Mesenchymal stem cell (in vitro differentiated cells and primary cell): ENCODE results near the gene STAMBP.
A peak's percentile ranks its signal among the peaks of the same experiment; 100 is the strongest.

Experiments used
- DNase-seq: peaks from one replicate; pipeline ENCODE4 v3.0.0-alpha.2; 2013
- H2AFZ ChIP-seq: one replicate; pipeline ENCODE4 v1.6.1; 2013; ENCODE audit warnings: low read depth, mild to moderate bottlenecking, control low read depth, inconsistent platforms, low read length, moderate library complexity
- H2AK5ac ChIP-seq: 2 replicates; pipeline ENCODE4 v1.6.1; 2013; ENCODE audit warnings: low read length, moderate library complexity, mild to moderate bottlenecking, inconsistent platforms; ENCODE audit not compliant: severe bottlenecking
- H2BK120ac ChIP-seq: one replicate; pipeline ENCODE4 v1.6.1; 2013; ENCODE audit warnings: low read depth, mild to moderate bottlenecking, inconsistent platforms, low read length, moderate library complexity
- H2BK12ac ChIP-seq, 2 experiments: one replicate each; pipeline ENCODE4 v1.6.1; 2013; ENCODE audit warnings: inconsistent platforms in 2 of 2, low read length in 2 of 2, mild to moderate bottlenecking in 2 of 2, moderate library complexity in 2 of 2, control low read depth in 1 of 2
- H2BK15ac ChIP-seq: one replicate; pipeline ENCODE4 v1.6.1; 2013; ENCODE audit warnings: mild to moderate bottlenecking, low read depth, inconsistent platforms; ENCODE audit not compliant: poor library complexity, severe bottlenecking
- H2BK5ac ChIP-seq: 2 replicates; pipeline ENCODE4 v1.6.1; 2013; ENCODE audit warnings: low read depth, mild to moderate bottlenecking, low read length, control low read depth, inconsistent platforms; ENCODE audit not compliant: poor library complexity, severe bottlenecking
- H3K14ac ChIP-seq, 2 experiments: one replicate each; pipeline ENCODE4 v1.6.1; 2013; ENCODE audit warnings: inconsistent platforms in 2 of 2, low read length in 2 of 2, control low read depth in 1 of 2, mild to moderate bottlenecking in 1 of 2, moderate library complexity in 1 of 2
- H3K18ac ChIP-seq, 2 experiments: one replicate each; pipeline ENCODE4 v1.6.1; 2013; ENCODE audit warnings: inconsistent platforms in 2 of 2, low read length in 2 of 2, control low read depth in 1 of 2, low read depth in 1 of 2, mild to moderate bottlenecking in 1 of 2
- H3K23ac ChIP-seq, 2 experiments: one replicate each; pipeline ENCODE4 v1.6.1; 2013; ENCODE audit warnings: inconsistent platforms in 2 of 2, low read length in 2 of 2, mild to moderate bottlenecking in 2 of 2, moderate library complexity in 2 of 2, control low read depth in 1 of 2
- H3K27ac ChIP-seq: 2 replicates; pipeline ENCODE4 v1.5.1; 2013; ENCODE audit warnings: mild to moderate bottlenecking, moderate library complexity, low read length, control low read depth, inconsistent platforms; ENCODE audit not compliant: poor library complexity, severe bottlenecking
- H3K27me3 ChIP-seq, 2 experiments: 2 replicates each; pipeline versions ENCODE4 v1.6.1 to v1.7.0; 2013; ENCODE audit warnings: low read length in 2 of 2, mild to moderate bottlenecking in 2 of 2, moderate library complexity in 2 of 2, control low read depth in 1 of 2, inconsistent platforms in 1 of 2; ENCODE audit not compliant: control insufficient read depth in 1 of 2, insufficient read depth in 1 of 2
- H3K36me3 ChIP-seq, 2 experiments: 2 replicates each; pipeline versions ENCODE4 v1.6.1 to v1.7.0; 2013; ENCODE audit warnings: low read length in 2 of 2, control low read depth in 1 of 2, inconsistent platforms in 1 of 2, low read depth in 1 of 2, mild to moderate bottlenecking in 1 of 2; ENCODE audit not compliant: insufficient read depth in 2 of 2, control insufficient read depth in 1 of 2
- H3K4ac ChIP-seq, 2 experiments: one replicate each; pipeline ENCODE4 v1.6.1; 2013; ENCODE audit warnings: inconsistent platforms in 2 of 2, low read length in 2 of 2, mild to moderate bottlenecking in 2 of 2, moderate library complexity in 2 of 2, control low read depth in 1 of 2, low read depth in 1 of 2
- H3K4me1 ChIP-seq: 2 replicates; pipeline ENCODE4 v1.6.1; 2013; ENCODE audit warnings: low read depth, low read length, control low read depth; ENCODE audit not compliant: control insufficient read depth, insufficient read depth
- H3K4me2 ChIP-seq: 2 replicates; pipeline ENCODE4 v1.6.1; 2013; ENCODE audit warnings: low read length, mild to moderate bottlenecking, inconsistent platforms; ENCODE audit not compliant: poor library complexity, severe bottlenecking
- H3K4me3 ChIP-seq, 2 experiments: 2 replicates each; pipeline versions ENCODE4 v1.5.1 to v1.7.0; 2013; ENCODE audit warnings: low read length in 2 of 2, mild to moderate bottlenecking in 2 of 2, control low read depth in 1 of 2, low read depth in 1 of 2; ENCODE audit not compliant: insufficient read depth in 1 of 2
- H3K79me1 ChIP-seq: replicated peaks from 2 replicates; pipeline ENCODE4 v1.6.1; 2013; ENCODE audit warnings: mild to moderate bottlenecking, control low read depth, low read length, inconsistent platforms; ENCODE audit not compliant: poor library complexity, severe bottlenecking
- H3K9ac ChIP-seq: 2 replicates; pipeline ENCODE4 v1.7.0; 2013; ENCODE audit warnings: mild to moderate bottlenecking, low read length, moderate library complexity
- H3K9me3 ChIP-seq: 2 replicates; pipeline ENCODE4 v1.7.0; 2013; ENCODE audit warnings: mild to moderate bottlenecking, low read length; ENCODE audit not compliant: control insufficient read depth
- H4K8ac ChIP-seq: one replicate; pipeline ENCODE4 v1.6.1; 2013; ENCODE audit warnings: inconsistent platforms, mild to moderate bottlenecking, low read length, moderate library complexity
- H4K91ac ChIP-seq: one replicate; pipeline ENCODE4 v1.6.1; 2013; ENCODE audit warnings: mild to moderate bottlenecking, low read length, inconsistent platforms
- WGBS: methylation state at CpG from one replicate; pipeline ENCODE4 v1.1.7; 2013; ENCODE audit warnings: mixed read lengths; 5-methylcytosine and 5-hydroxymethylcytosine counted together

Gene STAMBP

GRCh38 chr2:73839653-73840411, 11.1 kb downstream of the STAMBP start:
- no peak overlapping the region for H3K18ac ChIP-seq
- H4K8ac ChIP-seq = no peak overlapping the region
- no peaks in the 10 kb centered on the region for H3K9me3 ChIP-seq
- H2AFZ ChIP-seq = no peak overlapping the region
- no peak overlapping the region for H2BK120ac ChIP-seq
- H3K27ac ChIP-seq = peak overlapping the region; percentile 82
- H4K91ac ChIP-seq = no peak overlapping the region
- H3K23ac ChIP-seq = no peak overlapping the region
- H3K4me1 ChIP-seq = peaks cover 16% of the 10 kb centered on the region
- H3K9ac ChIP-seq = no peak overlapping the region
- H3K36me3 ChIP-seq = peaks cover 0 to 31% of the 10 kb centered on the region in 2 experiments
- no peak for DNase-seq
- H3K4me2 ChIP-seq = no peak overlapping the region
- no peak overlapping the region for H3K4ac ChIP-seq
- peaks cover 0 to 5% of the 10 kb centered on the region in 2 experiments for H3K27me3 ChIP-seq
- H3K14ac ChIP-seq = no peak overlapping the region
- H3K4me3 ChIP-seq = no peak overlapping the region
- 92% methylated on average over 2 of the region's 3 CpGs for WGBS
- no peak overlapping the region for H2BK5ac ChIP-seq
- H2BK12ac ChIP-seq = no peak overlapping the region
- H3K79me1 ChIP-seq = peaks cover 19% of the 10 kb centered on the region
- H2BK15ac ChIP-seq = no peak overlapping the region
- H2AK5ac ChIP-seq = peak overlapping the region; percentile 99

- Histone ChIP-seq H3K9ac (no peak overlapping the region), H3K4me2 (no peak overlapping the region), H3K27ac (no peak overlapping the region), H3K4ac (no peak overlapping the region), H2BK5ac (no peak overlapping the region), H3K14ac (no peak overlapping the region), H3K18ac (no peak overlapping the region), H4K91ac (no peak overlapping the region), H3K4me3 (no peak overlapping the region), H2BK12ac (no peak overlapping the region), H2BK120ac (no peak overlapping the region), H3K79me1 (peaks cover 20% of the 10 kb centered on the region), H3K9me3 (no peaks in the 10 kb centered on the region), H3K4me1 (peaks cover 4% of the 10 kb centered on the region), H2BK15ac (no peak overlapping the region), H3K27me3 (peaks cover 0 to 5% of the 10 kb centered on the region in 2 experiments), H2AFZ (no peak overlapping the region), H3K23ac (no peak overlapping the region), H3K36me3 (peaks cover 10 to 41% of the 10 kb centered on the region in 2 experiments), H2AK5ac (no peak overlapping the region), H4K8ac (no peak overlapping the region)
- WGBS = 90% methylated on average over 5 of the region's 5 CpGs
- DNase-seq = no peak
Measured at GRCh38 chr2:73841912-73842738, 13.4 kb downstream of the STAMBP start.

DNA sequence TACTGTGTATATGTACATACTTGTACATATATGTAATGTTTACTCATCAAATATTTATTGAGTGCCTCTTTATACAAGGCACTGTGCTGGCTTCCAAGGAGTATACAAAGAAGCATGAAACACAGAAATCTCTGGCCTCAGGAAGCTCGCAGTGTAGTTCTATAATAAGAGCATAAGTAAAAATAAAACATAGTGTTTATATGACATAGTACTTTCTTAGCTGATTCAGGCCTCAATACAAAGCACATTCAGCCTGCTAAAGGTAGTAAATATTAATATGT, 13.9 kb downstream of the STAMBP start:
- no peak overlapping the region for H2AFZ ChIP-seq
- no peak overlapping the region for H3K4me2 ChIP-seq
- DNase-seq = no peak
- H3K9me3 ChIP-seq = no peaks in the 10 kb centered on the region
- H3K4me1 ChIP-seq = peaks cover 4% of the 10 kb centered on the region
- no CpG with 5 or more reads among the region's 1 CpG for WGBS
- H3K36me3 ChIP-seq = peaks cover 15 to 46% of the 10 kb centered on the region in 2 experiments
- H3K4ac ChIP-seq = no peak overlapping the region
- no peak overlapping the region for H2BK12ac ChIP-seq
- H2BK120ac ChIP-seq = no peak overlapping the region
- no peak overlapping the region for H3K14ac ChIP-seq
- H3K27ac ChIP-seq = no peak overlapping the region
- no peak overlapping the region for H3K23ac ChIP-seq
- H2BK5ac ChIP-seq = no peak overlapping the region
- no peak overlapping the region for H4K8ac ChIP-seq
- H2AK5ac ChIP-seq = no peak overlapping the region
- H3K27me3 ChIP-seq = peaks cover 0 to 5% of the 10 kb centered on the region in 2 experiments
- no peak overlapping the region for H3K4me3 ChIP-seq
- no peak overlapping the region for H3K9ac ChIP-seq
- no peak overlapping the region for H2BK15ac ChIP-seq
- no peak overlapping the region for H4K91ac ChIP-seq
- no peak overlapping the region for H3K18ac ChIP-seq
- peaks cover 19% of the 10 kb centered on the region for H3K79me1 ChIP-seq

- 85% methylated on average over 2 of the region's 2 CpGs for WGBS
- H4K8ac ChIP-seq = no peak overlapping the region
- peaks cover 16 to 60% of the 10 kb centered on the region in 2 experiments for H3K36me3 ChIP-seq
- H2AK5ac ChIP-seq = no peak overlapping the region
- H3K4me1 ChIP-seq = peaks cover 4% of the 10 kb centered on the region
- H3K27ac ChIP-seq = no peak overlapping the region
- H3K18ac ChIP-seq = no peak overlapping the region
- H3K4me3 ChIP-seq = no peak overlapping the region
- H3K79me1 ChIP-seq = peaks cover 15% of the 10 kb centered on the region
- H3K9me3 ChIP-seq = no peaks in the 10 kb centered on the region
- no peak overlapping the region for H2BK15ac ChIP-seq
- DNase-seq = no peak
- no peak overlapping the region for H2AFZ ChIP-seq
- H3K9ac ChIP-seq = no peak overlapping the region
- H4K91ac ChIP-seq = no peak overlapping the region
- no peak overlapping the region for H3K14ac ChIP-seq
- H3K23ac ChIP-seq = no peak overlapping the region
- H3K4me2 ChIP-seq = no peak overlapping the region
- H3K4ac ChIP-seq = no peak overlapping the region
- peaks cover 0 to 5% of the 10 kb centered on the region in 2 experiments for H3K27me3 ChIP-seq
- H2BK5ac ChIP-seq = no peak overlapping the region
- no peak overlapping the region for H2BK120ac ChIP-seq
- H2BK12ac ChIP-seq = no peak overlapping the region
Measured at GRCh38 chr2:73844087-73844486, 15.3 kb downstream of the STAMBP start.
